Measurements from ENCODE around the gene ZNF335. TPM values are rescaled to one million over a fixed set of nuclear protein-coding genes. Genes with fewer than 3 reads are reported as not detected.

Gene ZNF335
- total and polyA plus RNA-seq, 2 donors (not counting 3 experiments of a cell fraction or from before 2014, with no cell fraction given) = 17.3 to 22.8 TPM

DNA sequence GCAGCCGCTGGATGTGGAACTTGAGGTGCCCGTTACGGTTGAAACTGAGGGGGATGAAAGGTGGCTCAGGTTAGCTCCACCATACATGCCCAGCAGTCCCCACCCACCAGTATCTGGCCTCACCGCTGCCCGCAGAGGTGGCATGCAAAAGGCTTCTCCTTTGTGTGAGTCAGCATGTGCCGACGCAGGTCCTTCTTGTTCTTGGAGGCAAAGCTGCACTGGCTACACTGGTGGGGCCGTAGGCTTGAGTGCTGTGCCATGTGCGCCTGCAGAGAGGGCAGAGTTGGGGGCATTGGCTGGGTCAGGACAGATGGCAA is 21.7 kb downstream of the ZNF335 start:
- dilution Hi-C loops (cut with MboI; ENCODE audit: extremely low pct_ligation_motif_present, low sequenced_read_pairs) = no loop called here

GRCh38 chr20:45949542-45950329 is 22.3 kb downstream of the ZNF335 start:
- Histone ChIP-seq H3K4me1 (ENCODE audit: control insufficient read depth, extremely low read depth, insufficient read depth, low read length) (no peaks in the 10 kb centered on the region), H3K27ac (ENCODE audit: insufficient read depth, low read depth, low read length) (no peak overlapping the region), H3K9me1 (replicated peaks; ENCODE audit: control insufficient read depth, extremely low read depth, insufficient read depth, low read length) (no peaks in the 10 kb centered on the region), H4K20me1 (replicated peaks; ENCODE audit: control insufficient read depth, extremely low read depth, insufficient read depth, low read length) (no peaks in the 10 kb centered on the region), H3K9ac (replicated peaks; ENCODE audit: extremely low read depth, insufficient read depth, low read length) (no peak overlapping the region), H3K4me3 (replicated peaks in 1 of 3; ENCODE audit: insufficient read depth in 1 of 3, low read depth in 1 of 3, low read length in 3 of 3) (no peak overlapping the region), H3K79me2 (ENCODE audit: control insufficient read depth, insufficient read depth, low read length) (no peaks in the 10 kb centered on the region), H3K27me3 (ENCODE audit: control insufficient read depth in 2 of 2, insufficient read depth in 2 of 2, low read length in 2 of 2) (no peaks in the 10 kb centered on the region), H3K36me3 (ENCODE audit: control insufficient read depth in 2 of 2, extremely low read depth in 1 of 2, insufficient read depth in 2 of 2, low read length in 2 of 2) (peaks cover 7 to 76% of the 10 kb centered on the region in 2 experiments), H3K9me3 (replicated peaks; ENCODE audit: control insufficient read depth, insufficient read depth, low read length) (no peaks in the 10 kb centered on the region), H2AFZ (ENCODE audit: low read depth, low read length) (no peak overlapping the region), H3K4me2 (ENCODE audit: insufficient read depth, low read length) (no peak overlapping the region)
- no peak for DNase-seq (ENCODE audit: low read depth, low spot score)
- FAIRE-seq = no peak
- intact Hi-C loops (cut with micrococcal nuclease) (no loop called here), dilution Hi-C loops (cut with MboI; ENCODE audit: extremely low pct_ligation_motif_present, low sequenced_read_pairs) (no loop called here)
- ChIA-PET POLR2A (interaction anchor here (1.9 kb wide), 2 partner anchors 12 to 15 kb away, joined by 4 to 8 read pairs; partner anchors contain the start of gene PCIF1), CTCF (interaction anchor here (0.8 to 1.9 kb wide), 4 partner anchors 12 to 151 kb away, joined by 3 to 6 read pairs (median 4); no protein-coding TSS in a partner anchor)
- TF ChIP-seq POLR2AphosphoS5 (IDR thresholded peaks at IDR 0.05; ENCODE audit: insufficient read depth, low read depth, low read length) = peak; percentile 15
- no peak for TF ChIP-seq FOS (IDR thresholded peaks at IDR 0.05; ENCODE audit: borderline replicate concordance, insufficient read depth, low read length)
- BruUV-seq (replicated peaks) = no TSS peak

More for the DNA sequence above, 21.7 kb downstream of the ZNF335 start:
- no peaks in the 10 kb centered on the region for H3K79me2 ChIP-seq (ENCODE audit: control insufficient read depth, insufficient read depth, low read length)
- no peaks in the 10 kb centered on the region for H3K9me3 ChIP-seq (replicated peaks; ENCODE audit: control insufficient read depth, insufficient read depth, low read length)
- peaks cover 4 to 70% of the 10 kb centered on the region in 2 experiments for H3K36me3 ChIP-seq (ENCODE audit: control insufficient read depth in 2 of 2, extremely low read depth in 1 of 2, insufficient read depth in 2 of 2, low read length in 2 of 2)
- no peaks in the 10 kb centered on the region for H3K27me3 ChIP-seq (ENCODE audit: control insufficient read depth in 2 of 2, insufficient read depth in 2 of 2, low read length in 2 of 2)
- DNase-seq (ENCODE audit: low read depth, low spot score) (no peak), FAIRE-seq (no peak)
- H3K9me1 ChIP-seq (replicated peaks; ENCODE audit: control insufficient read depth, extremely low read depth, insufficient read depth, low read length) = no peaks in the 10 kb centered on the region
- no peaks in the 10 kb centered on the region for H4K20me1 ChIP-seq (replicated peaks; ENCODE audit: control insufficient read depth, extremely low read depth, insufficient read depth, low read length)
- H3K27ac ChIP-seq (ENCODE audit: insufficient read depth, low read depth, low read length) = no peak overlapping the region
- no TSS peak for BruUV-seq (replicated peaks)
- no peak for TF ChIP-seq GATA2 (IDR thresholded peaks at IDR 0.05; ENCODE audit: insufficient read depth, insufficient read length, low read depth, low read length)
- TF ChIP-seq FOS (IDR thresholded peaks at IDR 0.05; ENCODE audit: borderline replicate concordance, insufficient read depth, low read length) = no peak
- TF ChIP-seq EZH2 (IDR thresholded peaks at IDR 0.05; ENCODE audit: borderline replicate concordance, low read depth, low read length, severe bottlenecking) = no peak
- TF ChIP-seq POLR2AphosphoS5 (IDR thresholded peaks at IDR 0.05; ENCODE audit: insufficient read depth, low read depth, low read length) = no peak
- TF ChIP-seq POLR2A (IDR thresholded peaks at IDR 0.05; ENCODE audit: low read depth, low read length) = no peak
- H3K9ac ChIP-seq (replicated peaks; ENCODE audit: extremely low read depth, insufficient read depth, low read length) = no peak overlapping the region
- H2AFZ ChIP-seq (ENCODE audit: low read depth, low read length) = no peak overlapping the region
- CTCF ChIA-PET = interaction anchor here (1.2 to 1.9 kb wide), 2 partner anchors 20 to 152 kb away, joined by 4 to 6 read pairs; no protein-coding TSS in a partner anchor
- POLR2A ChIA-PET = no interaction called here
- no peaks in the 10 kb centered on the region for H3K4me1 ChIP-seq (ENCODE audit: control insufficient read depth, extremely low read depth, insufficient read depth, low read length)
- H3K4me2 ChIP-seq (ENCODE audit: insufficient read depth, low read length) = no peak overlapping the region
- intact Hi-C loops (cut with micrococcal nuclease) = no loop called here
- H3K4me3 ChIP-seq (replicated peaks in 1 of 3; ENCODE audit: insufficient read depth in 1 of 3, low read depth in 1 of 3, low read length in 3 of 3) = no peak overlapping the region
